Cardiac fibroblast (primary cell): ENCODE measurements around the gene USP3.

ENCODE experiments used
- DNase-seq, 2 donors: peaks; one replicate each; pipeline versions ENCODE4 v3.0.0 to v3.0.0-alpha.2; 2010; ENCODE audit warnings: low read depth in 2 of 2
- H3K4me3 ChIP-seq, 2 donors: replicated peaks in 1 of 2; 1 replicate in 1 of 2; 2 replicates in 1 of 2; pipeline ENCODE4 v1.5.1; 2011; ENCODE audit warnings: low read depth in 2 of 2, low read length in 2 of 2, mild to moderate bottlenecking in 2 of 2, moderate library complexity in 1 of 2
- TF ChIP-seq, protein P1 (sequence below): IDR thresholded peaks from one replicate; pipeline ENCODE4 v1.5.1; 2011; ENCODE audit warnings: low read depth, mild to moderate bottlenecking, low read length, inconsistent platforms

Gene USP3

DNA sequence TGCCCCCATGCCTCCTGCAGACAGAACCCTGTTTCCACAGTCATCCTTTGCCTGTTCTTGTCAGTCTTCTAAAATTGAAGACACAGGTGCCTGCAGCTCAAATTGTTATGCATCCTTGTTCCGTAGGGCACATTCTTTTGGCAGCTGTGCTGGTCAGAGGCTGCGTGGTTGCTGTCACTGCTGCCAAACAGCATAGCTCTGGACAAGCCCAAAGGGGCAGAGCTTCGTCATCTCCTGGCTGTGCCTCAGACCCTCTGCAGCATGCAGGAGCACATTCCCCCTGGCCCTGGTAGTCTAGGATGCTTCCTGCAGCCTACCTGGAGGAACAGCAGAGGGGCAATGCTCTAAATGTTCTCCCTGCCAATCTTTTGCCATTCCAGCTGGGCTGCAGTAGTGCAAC lies 90.7 kb downstream of the USP3 start:
- DNase-seq = no peak
- TF ChIP-seq, protein P1, sequence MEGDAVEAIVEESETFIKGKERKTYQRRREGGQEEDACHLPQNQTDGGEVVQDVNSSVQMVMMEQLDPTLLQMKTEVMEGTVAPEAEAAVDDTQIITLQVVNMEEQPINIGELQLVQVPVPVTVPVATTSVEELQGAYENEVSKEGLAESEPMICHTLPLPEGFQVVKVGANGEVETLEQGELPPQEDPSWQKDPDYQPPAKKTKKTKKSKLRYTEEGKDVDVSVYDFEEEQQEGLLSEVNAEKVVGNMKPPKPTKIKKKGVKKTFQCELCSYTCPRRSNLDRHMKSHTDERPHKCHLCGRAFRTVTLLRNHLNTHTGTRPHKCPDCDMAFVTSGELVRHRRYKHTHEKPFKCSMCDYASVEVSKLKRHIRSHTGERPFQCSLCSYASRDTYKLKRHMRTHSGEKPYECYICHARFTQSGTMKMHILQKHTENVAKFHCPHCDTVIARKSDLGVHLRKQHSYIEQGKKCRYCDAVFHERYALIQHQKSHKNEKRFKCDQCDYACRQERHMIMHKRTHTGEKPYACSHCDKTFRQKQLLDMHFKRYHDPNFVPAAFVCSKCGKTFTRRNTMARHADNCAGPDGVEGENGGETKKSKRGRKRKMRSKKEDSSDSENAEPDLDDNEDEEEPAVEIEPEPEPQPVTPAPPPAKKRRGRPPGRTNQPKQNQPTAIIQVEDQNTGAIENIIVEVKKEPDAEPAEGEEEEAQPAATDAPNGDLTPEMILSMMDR = no peak

DNA sequence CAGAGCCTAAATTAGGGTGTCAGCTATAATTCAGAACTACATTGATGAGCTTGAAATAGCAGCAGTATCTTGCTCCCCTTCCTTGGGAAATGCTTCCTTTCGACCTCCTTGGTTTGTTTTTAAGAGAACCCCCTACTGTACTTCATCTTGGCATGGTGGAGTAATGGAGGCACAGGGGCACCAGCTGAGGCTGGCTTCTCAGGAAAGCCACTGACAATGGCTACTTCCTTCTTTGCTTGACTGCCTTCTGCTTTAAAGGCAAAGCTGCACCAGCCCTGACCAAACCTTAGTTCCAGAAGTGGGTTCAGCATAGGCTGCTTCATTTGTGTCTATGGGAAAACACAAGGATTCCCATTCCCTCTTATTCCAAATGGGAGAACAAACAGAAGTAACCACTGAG lies 91.3 kb downstream of the USP3 start:
- H3K4me3 ChIP-seq = no peak overlapping the region
- TF ChIP-seq, protein P1 = no peak
- DNase-seq = no peak

More for the DNA sequence above, 90.7 kb downstream of the USP3 start:
- no peak overlapping the region for H3K4me3 ChIP-seq

DNA sequence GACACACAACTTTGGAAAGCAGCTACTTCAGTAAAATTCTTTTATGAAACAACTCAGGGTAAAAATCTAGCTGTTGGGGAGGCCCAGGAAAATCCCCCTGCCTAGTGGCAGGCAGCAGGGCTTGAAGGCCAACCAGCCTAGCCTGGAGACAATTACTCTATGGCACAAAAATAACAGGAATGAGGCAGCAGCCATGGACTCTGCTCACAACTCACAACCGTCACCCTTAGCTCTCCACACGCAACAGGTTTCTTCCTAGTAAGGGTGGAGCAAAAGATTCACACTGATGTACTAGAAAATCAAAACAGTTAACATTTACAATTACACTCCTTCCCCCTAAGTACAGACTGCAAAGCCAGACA lies 92.3 kb downstream of the USP3 start:
- H3K4me3 ChIP-seq = no peak overlapping the region
- peak in 1 of 2 donors; percentile 25 for DNase-seq
- TF ChIP-seq, protein P1 = no peak

DNA sequence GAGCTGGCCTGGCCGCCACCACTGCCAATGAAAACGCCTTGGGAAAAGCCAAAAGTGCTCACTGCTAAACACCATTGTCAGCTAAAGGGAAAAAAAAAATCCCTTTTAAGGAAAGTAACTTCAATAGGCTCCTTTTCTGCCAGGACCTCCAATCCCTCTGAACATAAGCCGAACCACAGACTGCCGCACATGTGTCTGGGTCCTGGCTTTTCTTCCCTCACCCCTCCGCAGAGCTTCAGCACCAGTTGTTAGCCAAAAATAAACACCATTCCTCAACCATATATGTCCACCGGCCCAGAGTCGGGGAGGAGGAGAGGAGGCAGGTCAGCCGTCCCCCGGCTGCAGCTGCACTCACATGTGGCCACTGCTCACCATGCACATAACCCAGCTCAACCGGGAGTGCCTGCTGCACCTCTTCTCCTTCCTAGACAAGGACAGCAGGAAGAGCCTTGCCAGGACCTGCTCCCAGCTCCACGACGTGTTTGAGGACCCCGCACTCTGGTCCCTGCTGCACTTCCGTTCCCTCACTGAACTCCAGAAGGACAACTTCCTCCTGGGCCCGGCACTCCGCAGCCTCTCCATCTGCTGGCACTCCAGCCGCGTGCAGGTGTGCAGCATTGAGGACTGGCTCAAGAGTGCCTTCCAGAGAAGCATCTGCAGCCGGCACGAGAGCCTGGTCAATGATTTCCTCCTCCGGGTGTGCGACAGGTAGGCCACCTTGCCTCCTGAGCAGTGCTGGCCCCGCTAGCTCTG lies 92.8 kb downstream of the USP3 start, which contains the start of gene FBXL22:
TSS of gene FBXL22 (plus strand) at position 350 of the 753 bp plus-strand sequence. CDS start at position 356, 6 bp downstream.
- no peak within 1 kb of the TSS for H3K4me3 ChIP-seq
- TF ChIP-seq, protein P1 = no peak
- peak in 1 of 2 donors; percentile 22 for DNase-seq

DNA sequence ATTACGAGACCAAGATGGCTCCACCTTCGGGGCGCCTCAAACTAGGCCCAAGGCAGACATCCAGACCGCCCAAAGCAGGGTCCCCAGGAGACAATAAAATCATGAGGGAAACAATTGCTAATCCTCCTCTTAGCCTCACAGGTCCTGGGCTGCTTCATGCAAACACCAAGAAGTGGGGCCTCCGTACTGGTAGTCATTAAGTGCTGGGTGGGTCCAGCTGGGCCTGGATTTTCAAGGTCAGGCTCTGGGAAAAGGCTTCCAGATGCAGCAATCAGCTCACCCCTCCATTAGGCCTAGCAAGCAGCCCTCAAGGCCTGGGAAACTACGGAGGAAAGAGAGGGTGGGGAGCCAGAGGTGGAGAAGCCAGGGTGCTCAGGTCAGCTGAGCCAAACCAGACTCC lies 93.4 kb downstream of the USP3 start:
- TF ChIP-seq, protein P1 = no peak
- no peak overlapping the region for H3K4me3 ChIP-seq
- DNase-seq = no peak

DNA sequence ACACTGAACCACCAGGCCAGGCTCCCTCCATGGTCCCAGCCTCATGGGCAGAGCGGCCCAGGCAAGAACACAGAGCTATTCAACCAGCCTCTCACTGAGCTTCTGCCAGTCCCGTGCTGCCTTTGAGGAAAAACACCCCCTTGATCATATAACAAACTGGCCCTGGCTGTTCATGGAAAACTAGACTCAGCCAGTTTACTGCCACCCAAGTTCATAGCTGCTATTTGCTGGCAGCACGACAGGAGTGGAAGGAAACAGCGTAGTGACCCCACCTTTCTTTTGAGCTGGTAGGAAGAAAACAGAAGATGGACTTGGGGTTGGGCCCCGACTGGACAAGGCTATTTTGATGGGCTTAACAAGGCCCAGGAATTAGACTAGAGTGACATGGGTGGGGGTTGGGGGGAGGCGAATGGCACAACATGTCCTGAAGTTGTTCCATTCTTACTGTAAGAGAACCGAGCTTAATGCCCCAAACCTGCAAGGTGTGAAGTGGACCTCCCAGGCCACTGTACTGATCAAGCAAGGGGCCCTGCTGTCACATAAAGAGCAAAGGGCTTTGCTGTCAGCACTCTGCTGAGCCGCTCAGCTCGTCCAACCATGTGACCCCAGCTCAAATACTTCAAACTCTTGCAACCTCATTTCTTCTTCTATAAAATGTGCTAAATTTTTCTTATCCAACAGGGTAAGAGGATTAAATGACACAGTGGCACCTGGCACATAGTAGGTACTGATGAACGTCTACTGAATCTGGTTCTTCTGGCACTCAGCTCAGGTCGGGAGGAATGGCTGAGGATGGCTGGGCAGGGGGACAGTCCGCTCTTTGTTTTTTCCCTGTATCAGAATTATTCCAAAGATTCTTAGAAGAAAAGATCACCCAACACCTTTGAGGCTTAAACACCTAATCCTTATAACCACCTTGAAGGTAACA lies 94.3 kb downstream of the USP3 start:
- DNase-seq = peak in 1 of 2 donors; percentile 38
- H3K4me3 ChIP-seq = no peak overlapping the region
- TF ChIP-seq, protein P1 = no peak
